ENCODE data around the gene RABGAP1L.

DNA sequence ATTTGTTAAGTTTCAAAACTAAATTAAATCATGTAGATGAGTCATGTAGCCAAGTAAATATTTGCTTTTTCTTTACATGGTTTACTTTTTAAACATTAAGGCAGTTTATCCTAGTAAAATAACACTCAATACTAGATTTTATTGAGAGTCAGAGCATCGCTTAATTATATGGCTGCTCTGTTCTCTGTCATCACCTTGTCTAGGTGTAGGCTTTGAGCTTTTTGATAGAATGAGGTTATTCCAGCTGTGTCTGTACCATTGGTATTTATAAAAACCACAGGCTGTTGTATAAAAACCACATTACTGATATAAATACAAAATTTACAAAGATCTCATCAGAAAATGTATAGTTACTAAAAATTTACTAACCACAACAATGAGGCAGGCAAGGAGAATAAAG lies 245.9 kb downstream of the RABGAP1L start:
- TF ChIP-seq SUZ12 (IDR thresholded peaks at IDR 0.05; ENCODE audit: extremely low read depth, insufficient read depth, insufficient read length): no peak
- TF ChIP-seq YY1 (IDR thresholded peaks at IDR 0.05; ENCODE audit: insufficient read depth, insufficient read length): no peak

Measured in NT2/D1 (cell line).